Stimulated activated CD4-positive, alpha-beta T cell treated with anti-CD3 and anti-CD28 coated beads, Interleukin-1b, Interleukin-23, amount 100 ng/mL, for 4 hours (primary cell): Measurements from ENCODE around the gene AMMECR1.

Experiments used
- DNase-seq, 2 donors: peaks; one replicate each; pipeline ENCODE4 v3.0.0-alpha.2; 2020; ENCODE audit warnings: low read depth in 2 of 2

The AMMECR1 gene

DNA sequence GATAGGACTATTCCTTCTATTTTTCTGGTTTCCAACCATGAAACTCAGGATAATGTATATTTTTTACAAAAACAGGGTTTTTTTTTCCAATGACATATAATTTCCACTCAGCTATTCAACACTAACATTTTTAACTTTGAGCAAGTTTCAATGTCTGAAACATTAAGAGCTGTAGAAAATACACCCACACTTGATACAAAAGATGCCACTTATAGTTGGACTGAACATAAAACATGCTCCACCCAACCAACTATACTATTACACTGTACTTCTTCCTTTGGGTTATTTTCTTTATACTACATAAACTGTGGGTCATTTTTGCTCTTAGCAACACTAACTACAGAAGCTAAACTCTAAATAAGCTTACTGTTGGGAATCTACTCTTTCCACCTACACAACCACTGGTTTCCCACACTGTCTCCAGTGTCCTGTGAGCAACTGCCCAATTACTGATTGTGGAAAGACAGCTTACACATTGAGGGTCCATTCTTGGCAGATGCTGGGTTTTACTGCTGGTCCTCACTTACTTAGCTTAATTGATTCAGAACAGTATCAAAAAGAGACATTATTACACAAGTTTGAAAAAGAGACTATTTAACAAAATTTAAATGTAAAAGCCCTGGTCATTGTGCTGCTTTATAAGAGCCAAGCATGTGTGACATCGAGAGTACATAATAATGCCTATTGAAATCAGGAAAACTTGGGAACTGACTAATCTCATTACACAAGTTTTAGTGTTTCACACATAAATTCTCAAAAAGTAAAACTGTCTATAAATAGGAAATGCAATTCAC is 6.3 kb downstream of the AMMECR1 start:
- DNase-seq, result no peak

GRCh38 chrX:110310896-110311295 is 7.0 kb downstream of the AMMECR1 start:
- DNase-seq, result peak in 1 of 2 donors; percentile 8

- no peak for DNase-seq
Observed at GRCh38 chrX:110310000-110310790, 7.7 kb downstream of the AMMECR1 start.

- DNase-seq, result no peak
Observed at GRCh38 chrX:110308220-110308619, 9.7 kb downstream of the AMMECR1 start.

GRCh38 chrX:110304884-110305283 is 13.0 kb downstream of the AMMECR1 start:
- DNase-seq, result no peak

GRCh38 chrX:110304371-110304770 is 13.5 kb downstream of the AMMECR1 start:
- no peak for DNase-seq

GRCh38 chrX:110302975-110303374 is 14.9 kb downstream of the AMMECR1 start:
- no peak for DNase-seq

GRCh38 chrX:110301194-110301593 is 16.7 kb downstream of the AMMECR1 start:
- DNase-seq, result no peak

DNA sequence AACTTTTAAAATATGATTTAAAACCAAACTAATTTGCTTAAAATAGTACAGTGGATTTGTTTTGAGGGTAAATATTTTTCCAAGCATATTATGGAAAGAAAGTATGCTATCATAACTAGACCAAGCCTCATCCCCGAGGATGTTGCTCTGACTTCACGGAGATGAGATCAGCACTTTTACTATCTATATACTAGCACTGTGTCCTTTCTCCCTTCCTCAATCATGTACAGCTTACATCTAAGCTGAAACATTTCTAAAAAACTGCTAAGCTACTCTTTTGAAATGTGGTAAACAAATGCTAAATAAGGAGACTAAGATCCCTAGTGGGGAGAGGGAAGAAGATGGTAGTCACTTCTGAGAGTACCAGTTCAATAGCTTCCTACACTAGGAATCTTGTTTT is 23.8 kb downstream of the AMMECR1 start:
- DNase-seq, result no peak

GRCh38 chrX:110293658-110294057 is 24.2 kb downstream of the AMMECR1 start:
- no peak for DNase-seq

GRCh38 chrX:110287605-110288004 is 30.3 kb downstream of the AMMECR1 start:
- no peak for DNase-seq

DNA sequence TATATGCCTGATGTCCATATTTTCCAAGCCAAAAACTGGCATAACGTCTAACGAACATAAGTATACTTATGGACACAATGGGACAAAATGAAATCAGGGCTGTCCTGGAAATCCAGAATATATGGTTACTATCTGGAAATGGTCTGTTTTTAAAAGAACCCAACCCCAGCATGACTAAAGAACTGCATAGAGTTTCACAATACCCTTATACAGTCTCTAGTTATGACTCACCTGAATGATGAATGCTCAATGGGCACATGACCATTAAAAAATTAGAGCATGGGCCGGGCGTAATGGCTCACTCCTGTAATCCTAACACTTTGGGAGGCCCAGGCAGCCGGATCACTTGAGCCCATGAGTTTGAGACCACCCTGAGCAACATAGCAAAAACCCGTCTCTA is 31.8 kb downstream of the AMMECR1 start:
- DNase-seq, result no peak

DNA sequence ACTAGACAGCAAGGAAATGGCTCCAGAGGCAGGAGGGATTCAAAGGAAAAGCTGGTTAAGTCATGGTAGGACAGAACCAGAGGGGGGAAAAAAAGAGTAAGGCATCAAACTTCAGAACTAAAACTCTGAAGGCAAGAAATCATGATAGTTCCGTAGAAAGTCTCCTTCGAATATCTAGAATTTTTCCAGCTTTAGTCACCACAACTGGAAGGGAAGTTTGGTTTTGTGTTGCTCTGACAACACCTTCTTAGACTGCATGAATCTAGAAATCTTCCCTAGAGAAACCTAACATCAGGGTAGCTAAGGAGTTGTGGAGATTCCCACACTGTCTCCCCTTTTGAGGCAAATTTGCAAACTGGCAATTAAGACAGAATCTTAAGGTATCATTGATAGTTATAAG is 33.7 kb downstream of the AMMECR1 start:
- no peak for DNase-seq

- DNase-seq, result no peak
Observed at GRCh38 chrX:110282922-110283321, 35.0 kb downstream of the AMMECR1 start.

DNA sequence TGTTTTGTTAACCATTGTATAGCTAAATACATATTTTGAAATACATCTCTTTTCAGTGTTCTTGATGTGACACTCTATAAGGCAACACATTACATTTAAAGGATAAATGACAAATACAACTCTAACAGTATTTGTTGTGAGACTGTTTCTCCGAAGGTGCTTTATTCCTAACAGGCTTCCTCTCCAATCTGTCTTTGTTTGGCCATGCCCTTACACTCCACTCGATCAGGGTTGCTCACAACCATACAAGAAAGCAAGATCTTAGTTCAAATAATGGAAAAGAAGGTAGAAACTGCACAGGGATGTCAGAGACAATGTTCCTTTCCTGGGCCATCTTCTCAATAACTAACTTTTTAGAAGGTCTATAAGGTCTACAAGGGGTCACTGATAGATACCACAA is 36.5 kb downstream of the AMMECR1 start:
- DNase-seq, result no peak

DNA sequence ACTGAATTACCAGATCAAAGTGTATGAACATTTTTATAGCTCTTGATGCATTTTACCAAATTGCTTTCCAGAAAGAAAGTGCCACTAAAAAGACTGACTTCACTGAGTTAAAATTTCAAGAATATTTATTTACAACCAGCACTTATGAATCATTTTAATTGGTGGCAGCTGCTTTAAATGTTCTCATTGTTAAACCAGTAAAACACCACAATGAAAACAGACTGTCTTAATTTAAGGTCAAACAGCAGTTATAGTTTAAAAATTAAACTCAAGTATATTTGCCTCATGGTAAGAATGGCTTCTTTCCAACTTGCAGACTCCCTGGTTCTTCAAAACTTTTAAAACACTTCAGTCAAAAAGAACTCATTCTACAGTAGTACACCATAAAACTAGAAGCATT is 36.9 kb downstream of the AMMECR1 start:
- no peak for DNase-seq

- DNase-seq, result no peak
Observed at GRCh38 chrX:110277609-110278008, 40.3 kb downstream of the AMMECR1 start.

DNA sequence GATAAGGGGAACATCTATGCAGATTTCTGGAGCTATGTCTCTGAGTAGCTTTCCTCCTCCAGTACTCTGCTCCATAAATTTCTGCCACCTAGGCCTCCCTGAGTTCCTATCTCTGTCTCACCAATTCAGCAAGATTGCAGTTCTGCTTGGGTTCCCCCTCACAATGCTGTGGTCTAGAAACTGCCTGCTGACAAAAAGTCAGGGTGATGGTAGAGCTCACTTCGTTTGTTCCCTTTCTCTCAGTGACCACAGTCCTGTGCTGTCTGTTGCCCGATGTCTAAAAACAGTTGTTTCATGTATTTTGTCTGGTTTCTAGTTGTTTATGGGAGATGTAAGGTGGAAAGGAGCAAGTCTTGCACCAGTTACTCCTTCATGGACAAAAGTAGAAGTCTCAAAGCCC is 41.1 kb downstream of the AMMECR1 start:
- no peak for DNase-seq

DNA sequence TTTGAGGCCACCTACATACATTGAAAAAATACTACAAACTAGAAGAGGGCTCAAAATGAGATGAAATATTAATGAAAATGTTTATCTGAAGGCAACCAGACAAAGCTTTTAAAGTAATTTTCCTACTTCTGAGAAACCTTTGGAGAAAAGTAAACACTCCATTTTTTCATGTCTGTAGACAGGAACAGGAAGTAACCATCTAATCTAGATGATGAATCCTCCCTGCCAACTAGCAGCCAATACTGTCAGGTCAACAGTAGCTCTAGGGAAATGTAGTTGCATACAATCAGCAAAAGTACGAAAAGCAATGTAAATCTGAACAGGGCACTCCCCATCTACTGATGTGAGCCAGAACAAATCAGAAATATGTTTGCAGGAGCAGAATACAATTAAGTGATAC is 49.0 kb downstream of the AMMECR1 start:
- no peak for DNase-seq

DNA sequence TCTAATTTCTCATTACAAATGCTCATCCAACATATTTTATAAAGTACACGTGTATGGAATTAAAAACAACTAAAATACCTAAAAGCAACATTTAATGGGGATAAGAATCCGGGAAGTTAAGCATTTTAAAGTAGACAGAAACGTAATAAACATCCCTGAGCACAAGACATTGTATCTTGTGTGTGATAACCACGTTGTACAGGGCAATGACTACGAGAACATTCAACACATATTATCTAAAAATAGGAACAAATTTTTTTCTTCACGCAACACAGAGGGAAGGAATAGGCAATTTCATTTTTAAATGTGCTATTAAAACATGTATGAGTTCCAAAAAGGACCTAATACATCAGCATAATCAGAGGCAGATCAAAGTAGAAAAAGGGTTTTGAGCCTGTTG is 49.5 kb downstream of the AMMECR1 start:
- DNase-seq, result no peak

DNA sequence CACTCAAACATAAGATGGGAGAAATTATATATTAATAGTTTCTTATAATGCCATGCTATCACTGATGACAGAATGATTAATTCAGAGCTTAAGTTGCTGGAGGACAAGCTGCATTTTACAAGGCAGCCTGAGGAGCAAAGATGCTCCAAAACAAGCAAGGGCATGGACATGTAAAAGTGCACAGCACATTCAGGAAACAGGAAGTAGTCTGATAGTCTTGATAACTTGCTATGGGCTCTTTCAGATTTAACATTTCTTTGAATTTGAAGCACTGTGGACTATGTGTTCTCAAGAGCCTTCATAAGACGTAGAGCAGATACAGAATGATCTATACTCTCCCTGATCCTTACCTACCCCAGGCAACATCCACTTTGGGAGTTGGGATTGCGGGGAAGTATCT is 50.0 kb downstream of the AMMECR1 start:
- no peak for DNase-seq

- DNase-seq, result no peak
Observed at GRCh38 chrX:110265661-110266060, 52.2 kb downstream of the AMMECR1 start.

GRCh38 chrX:110259117-110259516 is 58.8 kb downstream of the AMMECR1 start:
- no peak for DNase-seq
